ENCODE results near the gene KRT6C.

KRT6C gene

GRCh38 chr12:52439420-52439819 is 34.2 kb downstream of the KRT6C start:
- Mint-ChIP-seq H3K9me3 (no peaks in the 10 kb centered on the region), H3K4me1 (no peaks in the 10 kb centered on the region), H3K27ac (no peak overlapping the region), H3K27me3 (peaks cover 18% of the 10 kb centered on the region), H3K36me3 (no peaks in the 10 kb centered on the region), H3K4me3 (no peak overlapping the region)
- ATAC-seq (ENCODE audit: low read depth): no peak
- DNase-seq (ENCODE audit: low spot score in 2 of 2): no peak

GRCh38 chr12:52438305-52439301 is 35.0 kb downstream of the KRT6C start:
- ATAC-seq (ENCODE audit: low read depth) (no peak), DNase-seq (ENCODE audit: low spot score in 2 of 2) (no peak)
- no peaks in the 10 kb centered on the region for H3K36me3 Mint-ChIP-seq
- H3K4me1 Mint-ChIP-seq: no peaks in the 10 kb centered on the region
- H3K9me3 Mint-ChIP-seq: no peaks in the 10 kb centered on the region
- peaks cover 18% of the 10 kb centered on the region for H3K27me3 Mint-ChIP-seq
- H3K4me3 Mint-ChIP-seq: no peak overlapping the region
- no peak overlapping the region for H3K27ac Mint-ChIP-seq

GRCh38 chr12:52437508-52437907 is 36.1 kb downstream of the KRT6C start:
- peaks cover 12% of the 10 kb centered on the region for H3K27me3 Mint-ChIP-seq
- no peaks in the 10 kb centered on the region for H3K36me3 Mint-ChIP-seq
- DNase-seq (ENCODE audit: low spot score in 2 of 2): no peak
- no peaks in the 10 kb centered on the region for H3K9me3 Mint-ChIP-seq
- H3K4me1 Mint-ChIP-seq: no peaks in the 10 kb centered on the region
- no peak for ATAC-seq (ENCODE audit: low read depth)
- H3K27ac Mint-ChIP-seq: no peak overlapping the region
- no peak overlapping the region for H3K4me3 Mint-ChIP-seq

GRCh38 chr12:52436828-52437474 is 36.7 kb downstream of the KRT6C start:
- no peak overlapping the region for H3K27ac Mint-ChIP-seq

GRCh38 chr12:52436000-52436827 is 37.4 kb downstream of the KRT6C start:
- peaks cover 7% of the 10 kb centered on the region for H3K27me3 Mint-ChIP-seq
- no peak overlapping the region for H3K27ac Mint-ChIP-seq
- H3K36me3 Mint-ChIP-seq: no peaks in the 10 kb centered on the region
- no peak overlapping the region for H3K4me3 Mint-ChIP-seq
- no peaks in the 10 kb centered on the region for H3K9me3 Mint-ChIP-seq
- DNase-seq (ENCODE audit: low spot score in 2 of 2) (no peak), ATAC-seq (ENCODE audit: low read depth) (no peak)
- no peaks in the 10 kb centered on the region for H3K4me1 Mint-ChIP-seq

More at GRCh38 chr12:52436828-52437474, 36.7 kb downstream of the KRT6C start:
- no peaks in the 10 kb centered on the region for H3K36me3 Mint-ChIP-seq
- no peak for DNase-seq (ENCODE audit: low spot score in 2 of 2)
- no peak overlapping the region for H3K4me3 Mint-ChIP-seq
- H3K27me3 Mint-ChIP-seq: peaks cover 7% of the 10 kb centered on the region
- no peaks in the 10 kb centered on the region for H3K9me3 Mint-ChIP-seq
- no peaks in the 10 kb centered on the region for H3K4me1 Mint-ChIP-seq
- ATAC-seq (ENCODE audit: low read depth): no peak

GRCh38 chr12:52435659-52435999 is 38.0 kb downstream of the KRT6C start:
- H3K27ac Mint-ChIP-seq: no peak overlapping the region
- no peaks in the 10 kb centered on the region for H3K9me3 Mint-ChIP-seq
- DNase-seq (ENCODE audit: low spot score in 2 of 2) (no peak), ATAC-seq (ENCODE audit: low read depth) (no peak)
- peaks cover 7% of the 10 kb centered on the region for H3K27me3 Mint-ChIP-seq
- no peaks in the 10 kb centered on the region for H3K36me3 Mint-ChIP-seq
- H3K4me1 Mint-ChIP-seq: no peaks in the 10 kb centered on the region
- H3K4me3 Mint-ChIP-seq: no peak overlapping the region

GRCh38 chr12:52434760-52435530 is 38.7 kb downstream of the KRT6C start:
- Mint-ChIP-seq H3K27me3 (peaks cover 7% of the 10 kb centered on the region), H3K9me3 (no peaks in the 10 kb centered on the region), H3K27ac (no peak overlapping the region), H3K4me1 (no peaks in the 10 kb centered on the region), H3K4me3 (no peak overlapping the region), H3K36me3 (no peaks in the 10 kb centered on the region)
- ATAC-seq (ENCODE audit: low read depth) (no peak), DNase-seq (ENCODE audit: low spot score in 2 of 2) (no peak)

GRCh38 chr12:52434081-52434733 is 39.4 kb downstream of the KRT6C start, which contains the start of gene KRT75:
Gene KRT75, minus strand, starts transcription at chr12:52434371. Its CDS starts 67 bp downstream, at chr12:52434304.
- H3K27me3 Mint-ChIP-seq: peaks cover 7% of the 10 kb centered on the region
- no peak within 1 kb of the TSS for H3K4me3 Mint-ChIP-seq
- H3K36me3 Mint-ChIP-seq: no peaks in the 10 kb centered on the region
- ATAC-seq (ENCODE audit: low read depth) (no peak), DNase-seq (ENCODE audit: low spot score in 2 of 2) (no peak)
- no peaks in the 10 kb centered on the region for H3K9me3 Mint-ChIP-seq
- H3K27ac Mint-ChIP-seq: no peak within 1 kb of the TSS
- no peaks in the 10 kb centered on the region for H3K4me1 Mint-ChIP-seq

GRCh38 chr12:52433501-52434080 is 40.0 kb downstream of the KRT6C start:
- H3K9me3 Mint-ChIP-seq: no peaks in the 10 kb centered on the region
- H3K4me1 Mint-ChIP-seq: no peaks in the 10 kb centered on the region
- ATAC-seq (ENCODE audit: low read depth) (no peak), DNase-seq (ENCODE audit: low spot score in 2 of 2) (no peak)
- H3K4me3 Mint-ChIP-seq: no peak overlapping the region
- no peak overlapping the region for H3K27ac Mint-ChIP-seq
- no peaks in the 10 kb centered on the region for H3K36me3 Mint-ChIP-seq
- H3K27me3 Mint-ChIP-seq: peaks cover 8% of the 10 kb centered on the region

- Mint-ChIP-seq H3K27ac (no peak overlapping the region), H3K27me3 (peaks cover 10% of the 10 kb centered on the region), H3K36me3 (no peaks in the 10 kb centered on the region), H3K4me3 (no peak overlapping the region), H3K4me1 (no peaks in the 10 kb centered on the region), H3K9me3 (no peaks in the 10 kb centered on the region)
- ATAC-seq (ENCODE audit: low read depth): no peak
- DNase-seq (ENCODE audit: low spot score in 2 of 2): no peak
These were observed 40.9 kb downstream of the KRT6C start for GRCh38 chr12:52432559-52433207.

- no peaks in the 10 kb centered on the region for H3K4me1 Mint-ChIP-seq
- no peaks in the 10 kb centered on the region for H3K9me3 Mint-ChIP-seq
- H3K36me3 Mint-ChIP-seq: no peaks in the 10 kb centered on the region
- ATAC-seq (ENCODE audit: low read depth) (no peak), DNase-seq (ENCODE audit: low spot score in 2 of 2) (no peak)
- peaks cover 14% of the 10 kb centered on the region for H3K27me3 Mint-ChIP-seq
- no peak overlapping the region for H3K27ac Mint-ChIP-seq
- H3K4me3 Mint-ChIP-seq: no peak overlapping the region
These were observed 45.5 kb downstream of the KRT6C start for GRCh38 chr12:52428121-52428520.

- Mint-ChIP-seq H3K27ac (no peak overlapping the region), H3K36me3 (no peaks in the 10 kb centered on the region), H3K4me1 (no peaks in the 10 kb centered on the region), H3K27me3 (peaks cover 18% of the 10 kb centered on the region), H3K9me3 (no peaks in the 10 kb centered on the region), H3K4me3 (no peak overlapping the region)
- ATAC-seq (ENCODE audit: low read depth): no peak
- DNase-seq (ENCODE audit: low spot score in 2 of 2): no peak
These were observed 46.5 kb downstream of the KRT6C start for GRCh38 chr12:52427083-52427482.

Data from memory B cell (primary cell).